HG03565 (cell line): ENCODE measurements around the gene DHH.

ENCODE experiments used
- ATAC-seq: cut with Tn5 transposase; IDR thresholded peaks from one replicate; pipeline ENCODE4 v1.9.1; 2021; ENCODE audit warnings: mild to moderate bottlenecking, moderate library complexity; ENCODE audit not compliant: unreplicated experiment

Gene DHH

GRCh38 chr12:49109641-49110463 is 15.3 kb upstream of the DHH start:
- ATAC-seq, result no peak

GRCh38 chr12:49108958-49109404 is 14.4 kb upstream of the DHH start:
- ATAC-seq, result no peak

- ATAC-seq, result no peak
These were observed 11.0 kb upstream of the DHH start for GRCh38 chr12:49105504-49106084.

GRCh38 chr12:49104822-49105221 is 10.2 kb upstream of the DHH start:
- no peak for ATAC-seq

GRCh38 chr12:49100380-49100779 is 5.8 kb upstream of the DHH start:
- no peak for ATAC-seq

GRCh38 chr12:49098703-49099102 is 4.1 kb upstream of the DHH start:
- ATAC-seq, result no peak

- ATAC-seq, result no peak
These were observed 3.4 kb upstream of the DHH start for GRCh38 chr12:49098035-49098451.

- ATAC-seq, result no peak
These were observed 2.8 kb upstream of the DHH start for GRCh38 chr12:49097381-49097780.

- no peak for ATAC-seq
These were observed 369 bp upstream of the DHH start for GRCh38 chr12:49094975-49095365.

- no peak for ATAC-seq
These were observed 825 bp downstream of the DHH start for GRCh38 chr12:49093792-49094159.

GRCh38 chr12:49092816-49093406 is 1.7 kb downstream of the DHH start:
- ATAC-seq, result no peak

GRCh38 chr12:49092086-49092815 is 2.4 kb downstream of the DHH start:
- ATAC-seq, result no peak

GRCh38 chr12:49091836-49092085 is 2.8 kb downstream of the DHH start:
- ATAC-seq, result no peak

GRCh38 chr12:49091056-49091835 is 3.4 kb downstream of the DHH start:
- no peak for ATAC-seq

GRCh38 chr12:49089821-49090773 is 4.5 kb downstream of the DHH start:
- ATAC-seq, result no peak

GRCh38 chr12:49088932-49089330 is 5.7 kb downstream of the DHH start:
- ATAC-seq, result no peak

- ATAC-seq, result no peak
These were observed 6.3 kb downstream of the DHH start for GRCh38 chr12:49088150-49088931.

- no peak for ATAC-seq
These were observed 8.5 kb downstream of the DHH start for GRCh38 chr12:49086116-49086515.

GRCh38 chr12:49084438-49084837 is 10.2 kb downstream of the DHH start:
- ATAC-seq, result no peak
